GM19463 (cell line): ENCODE data around the gene ERV3-1.
"Not testable (repeated sequence)": the region's sequence is repeated elsewhere in the genome, so short reads cannot be mapped to it uniquely, and the experiment has no call there.

Experiments used
- ATAC-seq: cut with Tn5 transposase; IDR thresholded peaks from one replicate; pipeline ENCODE4 v1.9.1; 2021; ENCODE audit warnings: mild to moderate bottlenecking, moderate library complexity; ENCODE audit not compliant: unreplicated experiment

ERV3-1 gene

GRCh38 chr7:65002972-65003585, 3.4 kb downstream of the ERV3-1 start:
- no peak for ATAC-seq

GRCh38 chr7:65001291-65001814, 5.1 kb downstream of the ERV3-1 start:
- ATAC-seq: no peak

GRCh38 chr7:64999165-65000004, 7.1 kb downstream of the ERV3-1 start:
- no peak for ATAC-seq

GRCh38 chr7:64998865-64999164, 7.7 kb downstream of the ERV3-1 start:
- ATAC-seq: no peak

- no peak for ATAC-seq
These were observed 8.5 kb downstream of the ERV3-1 start for GRCh38 chr7:64997927-64998391.

GRCh38 chr7:64997164-64997908, 9.2 kb downstream of the ERV3-1 start:
- ATAC-seq: no peak

- no peak for ATAC-seq
These were observed 10.2 kb downstream of the ERV3-1 start for GRCh38 chr7:64996305-64996704.

DNA sequence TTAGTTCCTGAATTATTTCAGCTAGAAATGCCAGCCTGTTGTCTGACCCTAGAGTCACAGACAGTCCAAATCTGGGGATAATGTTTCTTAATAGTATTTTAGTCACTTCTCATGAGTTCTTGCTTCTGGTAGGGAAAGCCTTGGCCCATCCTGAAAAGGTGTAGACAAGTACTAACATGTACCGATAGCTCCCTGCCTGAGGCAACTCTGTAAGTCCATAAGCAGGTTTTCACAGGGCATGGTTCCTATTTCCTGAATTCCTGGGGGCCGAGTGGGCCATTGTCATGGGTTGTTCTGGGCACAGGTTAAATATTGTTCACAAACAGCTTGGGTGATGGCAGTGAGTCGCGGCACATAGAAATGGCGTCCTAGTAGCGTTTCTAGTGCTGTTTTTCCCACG, 12.6 kb downstream of the ERV3-1 start:
- ATAC-seq: no peak

DNA sequence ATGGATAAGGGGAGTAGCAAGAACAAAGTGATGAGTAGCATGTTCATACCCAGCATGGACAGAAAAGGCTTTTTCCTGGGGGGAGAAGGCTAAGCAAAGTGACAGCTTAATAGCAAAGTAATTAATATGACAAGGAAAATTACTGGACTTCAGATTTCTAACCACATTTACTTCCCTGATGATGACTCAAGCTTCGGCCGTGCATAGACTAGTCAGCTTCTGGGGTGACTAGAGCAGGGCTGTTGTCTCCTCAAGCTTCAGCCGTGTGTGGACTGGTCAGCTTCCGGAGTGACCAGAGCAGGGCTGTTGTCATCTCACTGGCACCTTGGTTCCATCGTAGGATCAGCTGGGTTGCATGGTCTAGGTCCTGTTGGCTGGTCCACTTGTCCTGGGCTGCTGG, 13.5 kb downstream of the ERV3-1 start:
- ATAC-seq: no peak

DNA sequence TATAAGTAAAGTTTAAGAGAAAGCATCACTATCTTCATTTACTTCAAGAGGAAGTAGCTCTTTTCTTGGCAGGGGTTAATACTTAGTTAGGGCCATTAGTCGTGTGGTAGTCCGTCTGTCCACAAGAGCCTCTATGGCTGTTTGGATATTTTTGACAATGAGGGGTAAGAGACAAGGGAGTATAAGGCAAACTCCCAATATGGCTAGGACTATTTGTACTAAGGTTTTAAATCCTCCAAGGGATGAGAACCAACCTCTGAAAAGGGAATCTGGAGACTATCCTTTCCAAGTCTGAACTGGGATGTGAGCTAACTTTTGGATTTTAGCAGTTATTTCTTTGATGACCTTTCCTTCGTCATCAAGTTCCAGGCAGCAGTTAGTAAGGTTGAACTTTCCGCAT, 15.6 kb downstream of the ERV3-1 start, which contains the start of gene ZNF117:
TSS of gene ZNF117 (minus strand) at position 101 of the 400 bp plus-strand sequence.
- no peak for ATAC-seq

- ATAC-seq: no peak
These were observed 16.3 kb downstream of the ERV3-1 start for GRCh38 chr7:64990216-64990615.

DNA sequence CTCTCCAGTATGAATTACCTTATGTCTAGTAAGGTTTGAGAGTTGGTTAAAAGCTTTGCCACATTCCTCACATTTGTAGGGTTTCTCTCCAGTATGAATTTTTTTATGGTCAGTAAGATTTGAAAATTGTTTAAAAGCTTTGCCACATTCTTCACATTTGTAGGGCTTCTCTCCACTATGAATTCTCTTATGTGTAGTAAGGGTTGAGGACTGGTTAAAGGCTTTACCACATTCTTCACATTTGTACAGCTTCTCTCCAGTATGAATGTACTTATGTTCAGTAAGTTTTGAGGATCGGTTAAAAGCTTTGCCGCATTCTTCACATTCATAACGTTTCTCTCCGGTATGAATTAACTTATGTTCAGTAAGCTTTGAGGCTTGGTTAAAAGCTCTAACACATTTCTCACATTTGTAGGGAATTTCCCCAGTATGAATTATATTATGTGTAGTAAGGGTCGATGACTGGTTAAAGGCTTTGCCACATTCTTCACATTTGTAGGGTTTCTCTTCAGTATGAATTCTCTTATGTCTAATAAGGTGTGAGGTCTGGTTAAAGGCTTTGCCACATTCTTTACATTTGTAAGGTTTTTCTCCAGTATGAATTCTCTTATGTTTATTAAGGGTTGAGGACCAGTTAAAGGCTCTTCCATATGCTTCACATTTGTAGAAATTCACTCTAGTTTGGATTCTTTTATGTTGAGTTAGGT, 27.8 kb downstream of the ERV3-1 start:
- ATAC-seq: no peak

GRCh38 chr7:64965594-64965993, 40.9 kb downstream of the ERV3-1 start:
- ATAC-seq: no peak

DNA sequence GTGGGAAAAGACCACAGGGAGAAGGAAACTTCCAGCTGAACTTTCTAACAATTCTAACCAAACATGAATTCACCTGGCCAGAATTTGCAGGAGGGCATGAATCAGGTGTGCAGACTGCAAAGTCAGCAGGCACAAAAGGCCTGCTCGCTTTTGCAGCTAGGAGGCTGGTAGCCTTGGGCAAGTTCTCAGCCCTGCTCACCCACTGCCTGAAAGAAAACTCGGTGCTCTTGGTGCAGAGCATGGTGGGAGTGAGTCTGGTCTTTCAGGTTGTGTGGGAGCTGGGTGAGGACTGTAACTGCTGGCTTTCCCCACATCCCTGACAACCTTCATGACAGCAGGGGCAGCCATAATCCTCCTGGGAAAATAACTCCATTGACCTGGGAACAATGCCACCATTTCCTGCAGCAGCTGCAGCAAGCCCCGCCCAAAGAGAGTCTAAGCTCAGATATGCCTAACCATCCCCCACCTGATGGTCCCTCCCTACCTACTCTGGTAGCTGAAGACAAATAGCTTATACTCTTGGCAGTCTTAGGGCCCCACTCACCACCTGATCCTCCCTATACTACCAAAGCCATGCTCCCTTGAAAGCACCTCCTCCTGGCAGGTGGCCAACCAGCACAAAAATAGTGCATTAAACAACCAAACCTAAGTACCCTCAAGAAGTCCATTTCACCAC, 47.3 kb downstream of the ERV3-1 start:
- no peak for ATAC-seq

GRCh38 chr7:64951250-64951848, 55.1 kb downstream of the ERV3-1 start:
- no peak for ATAC-seq

GRCh38 chr7:64950673-64951072, 55.8 kb downstream of the ERV3-1 start:
- ATAC-seq: not testable (repeated sequence)

DNA sequence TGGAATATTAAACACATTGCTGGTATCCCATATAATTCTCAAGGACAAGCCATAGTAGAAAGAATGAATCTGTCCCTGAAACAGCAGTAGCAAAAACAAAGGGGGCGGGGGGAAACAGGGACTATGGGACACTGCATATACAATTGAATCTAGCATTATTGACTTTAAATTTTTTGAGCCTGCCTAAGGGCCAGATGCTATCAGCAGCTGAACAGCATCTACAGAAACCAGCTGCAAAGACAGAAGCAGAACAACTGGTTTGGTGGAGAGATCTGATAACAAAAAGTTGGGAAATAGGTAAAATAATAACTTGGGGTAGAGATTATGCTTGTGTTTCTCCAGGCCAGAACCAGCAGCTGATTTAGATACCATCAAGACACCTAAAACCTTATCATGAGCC, 57.7 kb downstream of the ERV3-1 start:
- ATAC-seq: not testable (repeated sequence)

DNA sequence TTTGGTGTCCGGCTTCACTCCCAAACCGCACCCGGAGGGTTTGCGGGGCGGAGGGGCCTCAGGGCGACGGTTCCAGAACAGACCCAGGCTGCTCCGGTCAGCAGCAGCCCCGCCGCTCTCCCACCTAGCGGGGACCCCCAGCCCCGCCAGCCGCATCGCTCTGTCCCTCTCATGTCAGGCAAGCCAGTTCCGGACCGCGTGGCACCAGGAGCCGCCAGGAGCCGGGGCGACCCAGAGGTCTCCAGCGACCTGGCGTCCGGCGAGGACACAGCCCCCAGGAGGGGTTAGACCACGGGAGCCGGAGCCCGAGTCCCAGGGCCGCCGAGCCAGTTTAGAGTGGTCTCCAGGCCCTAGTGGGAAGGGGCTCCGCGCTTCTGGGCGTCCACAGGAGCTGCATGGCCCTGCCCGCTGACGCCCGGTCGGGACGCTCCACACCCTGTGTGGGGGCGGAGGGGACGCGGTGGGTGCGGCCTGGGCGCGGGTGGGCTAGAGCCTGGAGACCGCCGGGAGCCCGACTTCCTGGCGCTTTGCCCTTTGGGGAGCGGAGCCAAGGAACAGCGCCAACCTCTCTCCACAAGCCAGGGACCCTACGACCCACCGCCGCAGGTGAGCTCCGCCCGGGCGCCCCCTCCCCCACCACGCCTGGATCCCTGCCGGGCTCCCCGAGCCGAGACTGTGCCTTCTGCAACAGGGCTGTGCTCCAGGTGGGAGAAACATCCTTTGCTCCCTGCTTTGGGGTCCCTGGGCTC, 59.1 kb downstream of the ERV3-1 start:
- ATAC-seq: no peak

DNA sequence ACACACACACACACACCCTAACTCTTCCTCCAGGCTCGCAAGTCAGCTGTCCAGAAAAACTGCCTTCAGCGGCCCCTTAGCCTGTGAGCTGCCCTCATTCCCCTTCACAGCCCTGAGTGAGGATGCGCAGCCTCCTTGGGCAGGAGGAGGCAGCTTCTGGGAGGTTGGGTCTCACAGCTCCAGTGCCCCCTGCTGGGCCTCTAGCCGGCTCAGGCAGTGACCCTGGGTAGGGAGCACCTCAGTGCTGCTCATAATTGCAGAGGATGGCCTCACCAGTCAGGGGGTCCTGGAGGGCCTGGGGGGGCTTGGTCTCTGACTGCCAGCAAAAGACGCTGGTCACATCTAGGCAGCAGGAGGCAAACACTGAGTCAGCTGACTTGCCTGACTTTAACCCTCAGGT, 59.7 kb downstream of the ERV3-1 start:
- ATAC-seq: no peak
